T-helper 17 cell (primary cell): ENCODE results near the gene SLC24A3. TPM values are rescaled to one million over a fixed set of nuclear protein-coding genes. Genes with fewer than 3 reads are reported as not detected.

Experiments
- ATAC-seq: fragments of 150-1000 bp; cut with Tn5 transposase; 2 replicates; pipeline ENCODE4 v1.10.0; 2021; ENCODE audit warnings: mild to moderate bottlenecking, moderate library complexity
- DNase-seq, 3 donors: peaks; one replicate each; pipeline versions ENCODE4 v3.0.0 to v3.0.0-alpha.2; 2020 to 2021
- H3K9me3 ChIP-seq: one replicate; pipeline ENCODE4 v1.7.0; 2013; ENCODE audit warnings: low read length, mild to moderate bottlenecking; ENCODE audit not compliant: control insufficient read depth, poor library complexity, severe bottlenecking
- H3K27ac Mint-ChIP-seq: one replicate; pipeline ENCODE4 v1.8.0; 2022; ENCODE audit warnings: mild to moderate bottlenecking, moderate library complexity, mixed read lengths
- H3K27me3 Mint-ChIP-seq: one replicate; pipeline ENCODE4 v1.8.0; 2022; ENCODE audit warnings: mixed read lengths
- H3K36me3 Mint-ChIP-seq: one replicate; pipeline ENCODE4 v1.8.0; 2022; ENCODE audit warnings: low read depth, mixed read lengths
- H3K4me1 Mint-ChIP-seq: one replicate; pipeline ENCODE4 v1.8.0; 2022; ENCODE audit warnings: mild to moderate bottlenecking, mixed read lengths
- H3K4me3 Mint-ChIP-seq: one replicate; pipeline ENCODE4 v1.8.0; 2022; ENCODE audit warnings: mild to moderate bottlenecking, moderate library complexity, mixed read lengths
- total RNA-seq, 4 donors: library from RNA in 2 of 4; stranded (reverse) in 2 of 4; gene quantifications; one replicate each; pipeline ENCODE4 v1.2.3 and lab custom pipeline; 2022 to 2026

The SLC24A3 gene
- total RNA-seq, 2 donors from 2014 or later: 0.37 to 6.1 TPM

GRCh38 chr20:19688031-19688806 is 475.8 kb downstream of the SLC24A3 start:
- Mint-ChIP-seq H3K4me1 (peaks cover 10% of the 10 kb centered on the region), H3K27me3 (peaks cover 54% of the 10 kb centered on the region), H3K27ac (no peak overlapping the region), H3K4me3 (no peak overlapping the region), H3K36me3 (no peaks in the 10 kb centered on the region)
- no peak for ATAC-seq
- DNase-seq: no peak
- H3K9me3 ChIP-seq: no peaks in the 10 kb centered on the region

GRCh38 chr20:19690462-19690861 is 478.0 kb downstream of the SLC24A3 start:
- H3K4me3 Mint-ChIP-seq: no peak overlapping the region
- H3K9me3 ChIP-seq: no peaks in the 10 kb centered on the region
- no peaks in the 10 kb centered on the region for H3K36me3 Mint-ChIP-seq
- H3K27ac Mint-ChIP-seq: no peak overlapping the region
- H3K4me1 Mint-ChIP-seq: peaks cover 10% of the 10 kb centered on the region
- H3K27me3 Mint-ChIP-seq: peaks cover 58% of the 10 kb centered on the region
- DNase-seq (no peak), ATAC-seq (no peak)

- H3K4me3 Mint-ChIP-seq: peak overlapping the region; percentile 31
Observed at GRCh38 chr20:19691125-19691524, 478.7 kb downstream of the SLC24A3 start.

GRCh38 chr20:19692100-19692499 is 479.7 kb downstream of the SLC24A3 start:
- no peaks in the 10 kb centered on the region for H3K36me3 Mint-ChIP-seq
- peaks cover 49% of the 10 kb centered on the region for H3K27me3 Mint-ChIP-seq
- ATAC-seq: no peak

More at GRCh38 chr20:19691125-19691524, 478.7 kb downstream of the SLC24A3 start:
- Mint-ChIP-seq H3K36me3 (no peaks in the 10 kb centered on the region), H3K27me3 (peaks cover 58% of the 10 kb centered on the region), H3K27ac (no peak overlapping the region), H3K4me1 (peaks cover 10% of the 10 kb centered on the region)
- no peak for DNase-seq
- ATAC-seq: no peak
- no peaks in the 10 kb centered on the region for H3K9me3 ChIP-seq

GRCh38 chr20:19692685-19693119 is 480.3 kb downstream of the SLC24A3 start:
- DNase-seq: peak; percentile 11 to 39 (median 17)
- H3K36me3 Mint-ChIP-seq: no peaks in the 10 kb centered on the region
- ATAC-seq: no peak
- peak overlapping the region; percentile 19 for H3K4me3 Mint-ChIP-seq
- H3K27me3 Mint-ChIP-seq: peaks cover 47% of the 10 kb centered on the region
- H3K27ac Mint-ChIP-seq: no peak overlapping the region
- H3K9me3 ChIP-seq: no peaks in the 10 kb centered on the region
- H3K4me1 Mint-ChIP-seq: peaks cover 10% of the 10 kb centered on the region

More at GRCh38 chr20:19692100-19692499, 479.7 kb downstream of the SLC24A3 start:
- no peak for DNase-seq
- peaks cover 10% of the 10 kb centered on the region for H3K4me1 Mint-ChIP-seq
- no peaks in the 10 kb centered on the region for H3K9me3 ChIP-seq
- H3K27ac Mint-ChIP-seq: no peak overlapping the region
- H3K4me3 Mint-ChIP-seq: no peak overlapping the region

- H3K36me3 Mint-ChIP-seq: no peaks in the 10 kb centered on the region
- ATAC-seq (no peak), DNase-seq (no peak)
- H3K27ac Mint-ChIP-seq: no peak overlapping the region
- H3K4me1 Mint-ChIP-seq: peaks cover 10% of the 10 kb centered on the region
- H3K4me3 Mint-ChIP-seq: no peak overlapping the region
- peaks cover 43% of the 10 kb centered on the region for H3K27me3 Mint-ChIP-seq
- no peaks in the 10 kb centered on the region for H3K9me3 ChIP-seq
Observed at GRCh38 chr20:19693508-19693907, 481.1 kb downstream of the SLC24A3 start.

- H3K4me1 Mint-ChIP-seq: peaks cover 10% of the 10 kb centered on the region
- no peak for DNase-seq
- H3K4me3 Mint-ChIP-seq: no peak overlapping the region
- no peaks in the 10 kb centered on the region for H3K9me3 ChIP-seq
- ATAC-seq: no peak
- H3K36me3 Mint-ChIP-seq: no peaks in the 10 kb centered on the region
- no peak overlapping the region for H3K27ac Mint-ChIP-seq
- H3K27me3 Mint-ChIP-seq: peaks cover 41% of the 10 kb centered on the region
Observed at GRCh38 chr20:19695081-19695480, 482.6 kb downstream of the SLC24A3 start.

GRCh38 chr20:19696620-19697019 is 484.2 kb downstream of the SLC24A3 start:
- Mint-ChIP-seq H3K4me1 (peaks cover 8% of the 10 kb centered on the region), H3K36me3 (no peaks in the 10 kb centered on the region), H3K4me3 (no peak overlapping the region), H3K27me3 (peaks cover 26% of the 10 kb centered on the region), H3K27ac (no peak overlapping the region)
- ATAC-seq (no peak), DNase-seq (no peak)
- H3K9me3 ChIP-seq: no peaks in the 10 kb centered on the region

- H3K4me1 Mint-ChIP-seq: peaks cover 5% of the 10 kb centered on the region
- no peak overlapping the region for H3K4me3 Mint-ChIP-seq
- no peaks in the 10 kb centered on the region for H3K9me3 ChIP-seq
- DNase-seq (no peak), ATAC-seq (no peak)
- no peak overlapping the region for H3K27ac Mint-ChIP-seq
- peaks cover 20% of the 10 kb centered on the region for H3K27me3 Mint-ChIP-seq
- H3K36me3 Mint-ChIP-seq: no peaks in the 10 kb centered on the region
Observed at GRCh38 chr20:19697415-19697814, 485.0 kb downstream of the SLC24A3 start.

GRCh38 chr20:19699180-19699971 is 486.9 kb downstream of the SLC24A3 start:
- Mint-ChIP-seq H3K36me3 (no peaks in the 10 kb centered on the region), H3K4me3 (no peak overlapping the region), H3K27ac (no peak overlapping the region), H3K27me3 (peaks cover 12% of the 10 kb centered on the region), H3K4me1 (no peaks in the 10 kb centered on the region)
- ATAC-seq (no peak), DNase-seq (no peak)
- no peaks in the 10 kb centered on the region for H3K9me3 ChIP-seq

- peaks cover 11% of the 10 kb centered on the region for H3K27me3 Mint-ChIP-seq
- no peaks in the 10 kb centered on the region for H3K9me3 ChIP-seq
- DNase-seq: no peak
- no peak overlapping the region for H3K4me3 Mint-ChIP-seq
- H3K27ac Mint-ChIP-seq: no peak overlapping the region
- peak; percentile 48 for ATAC-seq
- no peaks in the 10 kb centered on the region for H3K4me1 Mint-ChIP-seq
- H3K36me3 Mint-ChIP-seq: no peaks in the 10 kb centered on the region
Observed at GRCh38 chr20:19701429-19701828, 489.0 kb downstream of the SLC24A3 start.

- Mint-ChIP-seq H3K4me1 (no peaks in the 10 kb centered on the region), H3K4me3 (no peak overlapping the region), H3K36me3 (no peaks in the 10 kb centered on the region), H3K27ac (no peak overlapping the region), H3K27me3 (peaks cover 21% of the 10 kb centered on the region)
- ATAC-seq (peak; percentile 64), DNase-seq (no peak)
- no peaks in the 10 kb centered on the region for H3K9me3 ChIP-seq
Observed at GRCh38 chr20:19706463-19706862, 494.0 kb downstream of the SLC24A3 start.

- Mint-ChIP-seq H3K27ac (no peak overlapping the region), H3K4me1 (no peaks in the 10 kb centered on the region), H3K27me3 (peaks cover 10% of the 10 kb centered on the region), H3K4me3 (no peak overlapping the region), H3K36me3 (no peaks in the 10 kb centered on the region)
- no peak for DNase-seq
- H3K9me3 ChIP-seq: no peaks in the 10 kb centered on the region
- ATAC-seq: no peak
Observed at GRCh38 chr20:19709635-19710335, 497.3 kb downstream of the SLC24A3 start.
